Body of pancreas (tissue), 2 donors: ENCODE measurements around the gene GOLGA8M. TPM values are rescaled to one million over a fixed set of nuclear protein-coding genes. Genes with fewer than 3 reads are reported as not detected.

Experiments
- small RNA-seq: library from RNA; depleted of rRNA; stranded (forward); fragments of <200 nt; gene quantifications from one replicate; pipeline ENCODE3, GENCODE V24; 2016
- total RNA-seq, 2 donors: library from RNA; depleted of rRNA; stranded (reverse); fragments of >200 nt; gene quantifications; one replicate each; pipeline ENCODE4 v1.1.0, GENCODE V29; 2016

GOLGA8M gene
- total RNA-seq, 2 donors from 2014 or later, result not detected

Small RNA genes lying within 50 kb of the gene (small RNA-seq; reads per million reads assigned to genes)
- not detected for gene RN7SL719P

Other genes with a start within 250 kb of the GOLGA8M start
- not detected for gene GOLGA8G, start 179.4 kb downstream of the GOLGA8M start, total RNA-seq
- gene GOLGA6L25, start 158.9 kb downstream of the GOLGA8M start, total RNA-seq, result not detected
- not detected for gene GOLGA6L7, start 136.2 kb upstream of the GOLGA8M start, total RNA-seq
- 10 to 100 TPM; 13.2 to 29.0 TPM for gene APBA2, start 173.6 kb upstream of the GOLGA8M start, total RNA-seq